Suprapubic skin (tissue), 4 donors: ENCODE results near the gene HSP90AB1. TPM values are rescaled to one million over a fixed set of nuclear protein-coding genes. Genes with fewer than 3 reads are reported as not detected.

Experiments used
- DNase-seq, 2 donors: peaks; one replicate each; pipeline ENCODE4 v3.0.0-alpha.2; 2019; ENCODE audit warnings: low spot score in 2 of 2
- H3K27ac ChIP-seq: fragments of 200-600 bp; sonication (generic); one replicate; pipeline ENCODE4 v1.5.1; 2019
- H3K27me3 ChIP-seq: fragments of 200-600 bp; sonication (generic); one replicate; pipeline ENCODE4 v1.5.1; 2019
- H3K36me3 ChIP-seq: fragments of 200-600 bp; sonication (generic); one replicate; pipeline ENCODE4 v1.5.1; 2019
- H3K4me1 ChIP-seq: fragments of 200-600 bp; sonication (generic); one replicate; pipeline ENCODE4 v1.5.1; 2019
- H3K4me3 ChIP-seq: fragments of 200-600 bp; sonication (generic); one replicate; pipeline ENCODE4 v1.5.1; 2019; ENCODE audit warnings: mild to moderate bottlenecking
- H3K9me3 ChIP-seq: fragments of 200-600 bp; sonication (generic); one replicate; pipeline ENCODE4 v1.5.1; 2019
- CTCF ChIP-seq, 2 donors: fragments of 200-600 bp in 1 of 2; fragments of 450-650 bp in 1 of 2; sonication (generic) in 1 of 2; IDR thresholded peaks; one replicate each; pipeline ENCODE4 v1.5.1; 2016 to 2019; ENCODE audit warnings: antibody characterized with exemption in 2 of 2, mild to moderate bottlenecking in 1 of 2, moderate library complexity in 1 of 2
- EP300 ChIP-seq: sonication (generic); formaldehyde crosslinking; IDR thresholded peaks from one replicate; pipeline ENCODE4 v1.6.1; 2017; ENCODE audit warnings: antibody characterized with exemption
- POLR2A ChIP-seq, 2 donors: fragments of 450-650 bp; IDR thresholded peaks; one replicate each; pipeline ENCODE4 v1.6.1; 2017; ENCODE audit warnings: antibody characterized with exemption in 2 of 2, mild to moderate bottlenecking in 2 of 2, moderate library complexity in 2 of 2
- POLR2AphosphoS5 ChIP-seq, 3 donors: sonication (generic); formaldehyde crosslinking; IDR thresholded peaks; one replicate each; pipeline ENCODE4 v1.6.1; 2017; ENCODE audit warnings: antibody characterized with exemption in 3 of 3
- WGBS: methylation state at CpG from one replicate; pipeline ENCODE4 v1.1.5; 2018; 5-methylcytosine and 5-hydroxymethylcytosine counted together
- total RNA-seq, 4 donors: library from RNA; depleted of rRNA; stranded (reverse); fragments of >200 nt; gene quantifications; one replicate each; pipeline ENCODE4 v1.1.0, GENCODE V29; 2016

HSP90AB1 gene
- total RNA-seq, 4 donors from 2014 or later, result 450 to 830 (median 678) TPM

- no peak for DNase-seq
- WGBS, result 83% methylated on average over 14 of the region's 16 CpGs
- H3K9me3 ChIP-seq, result no peaks in the 10 kb centered on the region
- TF ChIP-seq CTCF (IDR thresholded peaks at IDR 0.05) (no peak), POLR2AphosphoS5 (IDR thresholded peaks at IDR 0.05) (no peak), EP300 (no peak), POLR2A (IDR thresholded peaks at IDR 0.05) (no peak)
- H3K4me3 ChIP-seq, result no peak overlapping the region
- H3K27me3 ChIP-seq, result no peaks in the 10 kb centered on the region
- peaks cover 37% of the 10 kb centered on the region for H3K36me3 ChIP-seq
- H3K4me1 ChIP-seq, result peaks cover 60% of the 10 kb centered on the region
- H3K27ac ChIP-seq, result peak overlapping the region; percentile 61
Observed at GRCh38 chr6:44232676-44233566, 14.0 kb upstream of the HSP90AB1 start.

GRCh38 chr6:44233567-44234100 lies 13.3 kb upstream of the HSP90AB1 start:
- 68% methylated on average over 14 of the region's 14 CpGs for WGBS

GRCh38 chr6:44234101-44235025 lies 12.5 kb upstream of the HSP90AB1 start:
- no peak for TF ChIP-seq EP300
- peak; percentile 69 to 73 for TF ChIP-seq CTCF (IDR thresholded peaks at IDR 0.05)
- no peak for TF ChIP-seq POLR2AphosphoS5 (IDR thresholded peaks at IDR 0.05)
- TF ChIP-seq POLR2A (IDR thresholded peaks at IDR 0.05), result no peak
- H3K27me3 ChIP-seq, result no peaks in the 10 kb centered on the region
- no peak overlapping the region for H3K4me3 ChIP-seq
- DNase-seq, result peak in 1 of 2 donors; percentile 83
- peaks cover 37% of the 10 kb centered on the region for H3K36me3 ChIP-seq
- peak overlapping the region; percentile 61 for H3K27ac ChIP-seq
- peaks cover 54% of the 10 kb centered on the region for H3K4me1 ChIP-seq
- 23% methylated on average over 5 of the region's 5 CpGs for WGBS
- no peaks in the 10 kb centered on the region for H3K9me3 ChIP-seq

More at GRCh38 chr6:44233567-44234100, 13.3 kb upstream of the HSP90AB1 start:
- Histone ChIP-seq H3K4me3 (no peak overlapping the region), H3K27me3 (no peaks in the 10 kb centered on the region), H3K9me3 (no peaks in the 10 kb centered on the region), H3K27ac (peak overlapping the region; percentile 61), H3K4me1 (peaks cover 58% of the 10 kb centered on the region), H3K36me3 (peaks cover 37% of the 10 kb centered on the region)
- TF ChIP-seq CTCF (IDR thresholded peaks at IDR 0.05), result no peak
- DNase-seq, result no peak

- Histone ChIP-seq H3K27ac (peak overlapping the region; percentile 61), H3K36me3 (peaks cover 29% of the 10 kb centered on the region), H3K27me3 (no peaks in the 10 kb centered on the region), H3K9me3 (no peaks in the 10 kb centered on the region), H3K4me3 (no peak overlapping the region), H3K4me1 (peaks cover 54% of the 10 kb centered on the region)
- DNase-seq, result no peak
- no peak for TF ChIP-seq POLR2A (IDR thresholded peaks at IDR 0.05)
- TF ChIP-seq CTCF (IDR thresholded peaks at IDR 0.05), result no peak
- no peak for TF ChIP-seq EP300
- no peak for TF ChIP-seq POLR2AphosphoS5 (IDR thresholded peaks at IDR 0.05)
- WGBS, result 65% methylated on average over 6 of the region's 6 CpGs
Observed at GRCh38 chr6:44235269-44235668, 11.6 kb upstream of the HSP90AB1 start.
